GM18498 (cell line): Measurements from ENCODE around the gene GRIN2C.

Experiments
- ATAC-seq: cut with Tn5 transposase; IDR thresholded peaks from one replicate; pipeline ENCODE4 v1.9.1; 2021; ENCODE audit warnings: mild to moderate bottlenecking, moderate library complexity; ENCODE audit not compliant: unreplicated experiment

GRIN2C gene

DNA sequence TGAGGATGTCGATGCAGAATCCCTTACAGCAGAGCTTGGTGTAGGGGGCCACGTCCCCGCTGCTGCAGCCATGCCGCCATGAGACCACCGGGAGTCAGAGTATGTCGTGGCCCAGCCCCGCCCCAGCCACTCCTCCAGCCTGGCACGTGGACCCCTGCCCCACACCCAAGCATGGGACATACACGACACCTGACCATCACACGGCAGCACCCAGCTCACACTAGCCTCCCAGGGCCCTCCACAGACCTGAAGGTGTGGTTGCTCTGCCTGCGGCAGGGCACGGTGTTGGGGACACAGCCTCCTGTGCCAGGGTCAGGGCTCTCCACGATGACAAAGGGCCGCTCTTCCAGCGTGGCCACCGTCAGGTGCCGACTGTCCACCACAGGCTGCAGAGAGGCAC, 9.4 kb downstream of the GRIN2C start:
- ATAC-seq = no peak

DNA sequence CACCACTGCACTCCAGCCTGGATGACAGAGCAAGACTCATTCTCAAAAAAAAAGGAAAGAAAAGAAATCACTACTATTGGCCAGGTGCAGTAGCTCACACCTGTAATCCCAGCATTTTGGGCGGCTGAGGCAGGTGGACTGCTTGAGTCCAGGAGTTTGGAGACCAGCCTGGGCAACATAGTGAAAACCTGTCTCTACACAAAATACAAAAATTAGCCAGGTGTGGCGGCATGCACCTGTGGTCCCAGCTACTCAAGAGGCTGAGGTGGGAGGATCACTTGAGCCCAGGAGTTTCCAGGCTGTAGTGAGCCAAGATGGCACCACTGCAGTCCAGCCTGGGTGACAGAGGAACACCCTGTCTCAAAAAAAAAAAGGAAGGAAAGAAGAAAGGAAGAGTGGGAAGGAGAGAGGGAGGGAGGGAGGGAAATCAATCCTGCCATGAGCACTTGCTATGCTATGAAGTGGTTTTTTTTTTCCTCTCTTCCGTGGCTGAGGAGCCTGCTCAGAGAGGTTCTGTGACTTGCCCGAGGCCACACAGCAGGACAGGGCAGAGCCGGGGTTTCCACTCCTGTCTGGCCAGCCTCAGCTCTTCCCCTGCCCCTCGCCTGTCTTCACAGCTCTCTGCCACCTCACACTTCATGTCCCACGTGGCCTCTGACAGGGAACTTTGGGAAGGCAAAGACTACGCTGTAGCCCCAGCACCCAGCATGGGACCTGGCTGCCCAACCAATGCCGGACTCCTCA, 10.9 kb downstream of the GRIN2C start:
- ATAC-seq = no peak

DNA sequence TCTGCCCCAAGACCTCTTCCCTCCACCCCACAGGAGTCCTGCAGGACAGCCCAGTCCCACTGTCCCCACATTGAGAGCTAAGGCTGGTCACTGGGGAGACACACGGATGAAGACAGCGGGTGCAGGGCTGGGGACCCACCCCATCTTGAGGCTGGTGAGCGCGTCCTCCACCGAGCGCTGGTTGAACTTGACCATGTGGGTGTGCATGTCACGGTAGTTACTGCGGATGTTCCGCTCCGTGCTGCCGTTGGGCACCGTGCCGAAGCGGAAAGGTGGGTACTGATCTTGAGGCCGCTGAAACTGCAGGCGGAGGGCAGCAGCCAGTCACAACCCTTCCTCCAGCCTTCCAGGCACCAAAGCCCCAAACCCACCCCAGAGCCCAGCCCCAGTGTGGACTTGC, 13.1 kb downstream of the GRIN2C start:
- ATAC-seq = no peak

DNA sequence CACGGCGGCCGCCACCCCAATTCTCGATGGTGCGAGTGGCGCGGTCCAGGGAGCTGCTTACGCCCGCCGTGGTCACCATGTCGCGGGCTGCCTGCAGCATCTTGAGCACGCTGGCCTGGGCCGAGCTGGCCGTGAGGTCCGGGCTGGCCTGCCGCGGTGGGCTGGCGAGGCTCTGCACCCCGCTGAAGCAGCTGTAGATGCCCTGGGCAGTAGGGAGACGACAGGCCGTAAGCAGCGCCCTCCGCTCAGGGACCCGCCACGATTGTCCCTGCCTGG, 16.4 kb downstream of the GRIN2C start:
- no peak for ATAC-seq

DNA sequence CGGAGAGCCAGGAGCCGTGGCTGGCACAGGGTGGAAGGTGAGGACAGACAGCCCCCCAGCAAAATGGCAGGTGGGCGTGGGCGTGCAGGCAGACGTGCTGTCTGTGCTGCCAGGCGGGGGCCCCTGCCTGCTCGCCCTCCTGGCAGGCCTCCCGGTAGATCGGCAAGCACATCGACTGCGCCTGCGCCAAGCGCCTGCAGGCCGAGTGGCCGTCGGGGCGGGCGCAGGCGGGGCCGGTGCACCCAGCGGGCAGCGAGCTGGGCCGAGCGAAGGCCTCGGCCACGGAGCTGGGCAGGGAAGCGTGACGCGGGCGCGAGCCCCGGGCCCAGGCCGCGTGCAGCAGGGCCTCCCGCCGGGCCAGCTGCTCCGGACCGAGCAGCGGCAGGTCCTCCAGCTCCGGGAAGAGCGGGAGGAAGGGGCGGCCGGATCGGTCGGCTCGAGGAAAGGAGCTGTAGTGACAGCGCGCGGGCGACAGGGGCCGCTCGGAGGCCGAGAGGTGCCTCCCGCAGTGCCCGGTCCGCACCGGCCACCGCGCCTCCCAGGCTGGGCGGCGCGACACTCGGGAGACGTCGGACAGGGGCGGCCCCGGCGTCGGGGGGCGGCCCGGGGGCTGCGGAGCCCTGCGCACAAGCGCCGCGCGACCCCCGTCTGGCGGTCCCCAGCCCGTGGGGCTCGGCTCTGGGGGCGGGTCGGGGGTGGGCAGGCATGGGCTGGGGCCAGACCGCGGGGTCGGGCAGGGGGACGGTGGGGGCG, 16.9 kb downstream of the GRIN2C start:
- ATAC-seq = no peak

DNA sequence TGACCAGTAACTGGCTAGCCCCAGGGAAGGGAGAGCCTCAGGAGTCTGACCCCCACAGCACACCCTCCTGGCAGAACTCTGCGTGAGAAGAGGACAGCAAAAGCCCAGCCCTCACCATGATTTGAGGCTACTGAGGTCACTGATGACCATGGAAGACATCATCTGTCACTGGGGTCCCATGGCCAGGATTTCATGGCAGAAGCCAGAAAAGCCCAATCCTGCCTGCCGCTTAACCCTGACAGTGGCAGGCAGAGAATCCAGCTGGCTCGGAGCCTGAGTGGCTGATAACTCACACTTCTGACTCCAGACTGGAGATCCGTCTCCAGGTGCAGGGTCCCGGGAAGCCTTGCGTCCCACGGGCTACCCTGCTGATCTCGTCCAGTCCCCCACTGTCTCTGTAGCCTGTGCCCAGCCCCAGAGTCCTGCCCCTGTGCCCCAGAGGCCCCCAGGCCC, 17.5 kb downstream of the GRIN2C start:
- no peak for ATAC-seq

DNA sequence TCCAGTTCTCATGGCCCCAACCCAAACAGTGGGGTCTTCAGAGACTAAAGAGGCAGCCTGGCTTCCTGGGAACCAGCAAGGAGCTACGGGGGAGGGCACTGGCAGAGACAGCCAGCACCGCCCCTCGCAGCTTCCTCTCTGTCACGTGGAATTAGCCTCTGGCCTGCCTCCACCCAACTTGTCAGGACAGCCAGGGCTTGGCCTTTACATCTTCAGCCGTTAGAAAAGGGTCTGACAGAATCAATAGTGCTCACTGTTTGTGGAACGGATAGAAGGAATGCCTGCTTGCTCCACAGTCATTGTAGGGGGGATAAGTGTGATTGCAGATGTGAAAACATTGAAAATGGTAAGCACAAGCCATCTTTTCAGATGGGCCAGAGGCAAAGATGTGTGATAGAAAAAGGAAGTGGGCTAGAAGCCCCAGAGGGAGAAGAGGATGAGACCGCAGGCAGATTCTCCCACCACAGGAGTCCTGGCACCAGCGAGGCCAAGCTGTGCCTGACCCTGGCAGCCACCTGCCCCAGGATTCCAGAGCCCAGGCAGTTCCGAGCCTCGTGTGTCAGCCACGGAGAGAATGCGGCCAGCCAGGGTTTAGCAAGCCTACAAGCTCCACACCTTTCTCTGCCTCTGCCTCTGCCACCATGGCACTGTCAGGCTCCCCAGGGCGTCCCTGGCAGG, 18.6 kb downstream of the GRIN2C start:
- no peak for ATAC-seq

DNA sequence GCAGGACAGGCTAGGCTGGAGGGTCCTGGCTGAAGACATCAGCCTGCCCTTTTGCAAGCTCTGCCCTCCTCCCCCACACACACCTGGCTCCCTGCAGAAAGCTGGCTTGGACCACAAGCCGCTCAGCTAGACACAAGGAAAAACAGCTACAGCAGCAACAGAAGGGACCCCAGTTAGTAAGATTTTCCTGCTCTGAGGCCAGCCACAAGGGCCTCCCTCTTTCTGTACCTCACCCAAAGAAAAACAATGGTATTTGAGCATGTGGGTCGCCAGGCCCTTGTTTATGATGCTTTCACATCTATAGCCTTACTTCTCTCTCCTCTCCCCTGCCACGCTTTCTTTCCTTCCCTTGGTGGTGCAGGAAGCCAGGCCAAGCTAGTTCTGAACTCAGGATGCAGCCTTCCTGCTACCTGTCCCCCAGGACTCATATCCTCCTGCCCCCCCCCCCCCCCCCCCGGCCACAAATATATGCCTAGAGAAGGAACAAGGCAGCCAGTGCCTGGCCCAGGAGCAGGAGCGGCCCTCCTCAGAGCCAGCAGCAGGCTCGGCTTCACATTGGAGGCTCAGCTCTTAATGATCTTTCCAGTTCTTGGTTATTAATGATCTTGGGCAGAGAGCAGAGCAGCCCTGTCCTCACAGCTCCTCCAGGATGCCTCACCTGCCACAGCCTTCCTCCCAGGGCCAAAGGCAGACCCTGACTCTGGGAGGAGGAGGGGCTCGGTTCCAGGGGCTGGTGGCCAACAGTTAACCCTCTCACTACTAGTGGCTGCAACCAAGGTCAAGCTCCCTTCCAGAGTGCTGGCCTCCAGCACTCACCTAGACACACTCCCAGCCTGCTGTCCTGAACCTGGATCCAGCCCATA, 19.5 kb downstream of the GRIN2C start:
- ATAC-seq = no peak

DNA sequence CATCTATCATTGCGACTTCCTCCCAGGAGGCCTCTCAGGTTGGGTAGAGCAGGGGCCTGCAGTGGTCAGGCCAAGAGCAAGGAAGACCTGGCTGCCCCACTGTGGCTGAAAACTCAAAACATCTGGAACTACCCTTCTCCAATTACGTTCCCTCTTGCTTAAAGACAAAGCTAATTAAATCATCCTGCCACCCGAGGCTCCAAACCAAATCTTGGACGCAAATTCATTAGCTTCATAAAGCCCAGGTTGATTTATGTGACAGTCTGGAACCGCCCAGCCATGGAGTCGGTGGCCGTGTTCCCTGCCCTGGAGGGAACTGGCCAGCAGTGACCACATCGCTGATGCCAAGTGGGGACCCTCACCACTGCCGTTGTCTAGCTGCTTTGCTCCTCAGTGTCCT, 21.4 kb downstream of the GRIN2C start:
- ATAC-seq = no peak

DNA sequence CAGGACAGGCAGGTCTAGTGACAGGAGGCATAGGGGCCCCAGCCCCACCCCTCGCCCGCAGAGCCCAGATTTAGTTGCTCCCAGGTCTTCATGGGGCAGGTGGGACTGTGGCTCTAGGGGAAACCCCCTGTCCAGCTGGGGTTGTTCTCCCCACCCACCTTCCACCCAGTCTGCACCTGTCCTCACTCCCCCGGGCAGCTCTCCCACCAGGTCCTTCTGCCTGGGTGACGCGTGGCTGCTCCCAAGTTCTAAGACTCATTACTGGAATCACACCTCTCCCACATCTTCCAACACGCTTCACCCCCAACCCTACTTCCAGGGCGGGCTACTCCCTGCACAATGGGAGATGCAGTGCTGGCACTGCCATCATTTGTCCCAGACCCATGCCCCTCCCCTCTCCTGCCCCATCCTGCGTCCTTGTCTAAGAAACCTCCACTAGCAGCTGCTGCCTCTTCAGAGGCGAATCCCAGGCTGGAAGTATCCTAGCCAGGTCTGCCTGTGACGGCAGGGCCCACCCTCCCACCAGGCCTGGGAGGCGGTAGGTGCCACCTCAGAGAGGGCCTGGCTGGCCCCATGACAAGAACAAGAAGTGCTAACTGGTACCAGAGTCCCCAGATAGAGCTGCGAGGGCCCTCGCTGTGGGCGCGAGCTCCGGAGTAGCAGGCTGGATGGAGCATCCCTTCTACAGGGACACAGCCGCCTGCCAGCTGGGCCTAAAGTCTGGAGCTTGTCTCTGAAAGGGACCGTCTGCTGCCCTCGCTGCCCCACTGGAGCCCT, 22.8 kb downstream of the GRIN2C start:
- ATAC-seq = no peak

DNA sequence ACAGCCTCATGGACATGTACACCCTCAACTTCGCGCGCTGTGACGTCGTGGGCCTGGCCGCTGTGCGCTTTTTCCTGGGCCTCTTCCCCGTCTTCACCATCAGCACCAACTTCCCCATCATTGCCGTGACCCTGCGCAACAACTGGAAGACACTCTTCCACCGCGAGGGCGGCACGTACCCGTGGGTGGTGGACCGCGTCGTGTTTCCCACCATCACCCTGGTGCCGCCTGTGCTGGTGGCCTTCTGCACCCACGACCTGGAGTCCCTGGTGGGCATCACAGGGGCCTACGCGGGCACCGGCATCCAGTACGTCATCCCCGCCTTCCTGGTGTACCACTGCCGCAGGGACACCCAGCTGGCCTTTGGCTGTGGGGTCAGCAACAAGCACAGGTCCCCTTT, 23.5 kb downstream of the GRIN2C start:
- no peak for ATAC-seq

DNA sequence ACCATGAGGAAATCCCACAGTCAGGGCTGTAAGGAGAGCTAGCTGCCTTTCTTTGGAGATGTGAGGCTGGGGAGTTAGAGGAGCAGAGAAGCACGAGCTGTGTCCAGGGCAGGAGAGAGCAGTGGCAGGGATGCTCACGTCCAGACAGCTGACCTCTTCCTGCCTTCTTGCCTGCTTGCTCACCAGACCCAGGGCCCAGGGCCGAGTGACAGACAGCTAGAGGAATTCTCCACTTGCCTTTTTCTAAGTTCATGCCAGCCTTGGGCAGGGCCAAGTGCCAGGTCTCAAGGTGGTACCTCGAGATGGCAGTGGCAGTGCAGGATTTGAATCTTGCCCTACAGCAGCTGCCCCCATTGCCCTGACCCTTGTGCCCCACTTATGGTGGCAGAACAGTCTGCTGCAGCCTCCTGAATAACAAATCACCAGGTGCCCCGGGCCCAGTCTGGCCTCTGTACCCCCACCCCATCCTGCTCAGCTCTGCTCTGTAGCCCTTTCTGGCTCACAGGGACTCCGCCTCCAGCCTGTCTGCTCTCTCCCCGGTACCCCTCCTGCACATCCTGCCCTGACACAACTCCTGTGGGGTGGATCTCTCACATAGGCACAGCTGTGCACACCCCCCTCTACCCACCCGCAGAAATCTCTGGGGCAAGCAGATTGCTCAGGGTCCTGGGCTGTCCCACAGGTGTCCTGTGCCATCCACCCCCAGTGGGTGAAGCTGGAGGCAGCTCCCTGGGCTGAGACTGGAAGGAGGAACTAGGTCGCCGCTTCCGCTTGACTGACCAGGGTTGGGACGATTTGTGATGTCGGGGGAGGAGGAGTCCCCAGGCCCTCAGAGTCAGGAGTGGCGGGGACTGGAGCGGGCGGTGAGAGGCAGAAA, 25.9 kb downstream of the GRIN2C start:
- no peak for ATAC-seq

DNA sequence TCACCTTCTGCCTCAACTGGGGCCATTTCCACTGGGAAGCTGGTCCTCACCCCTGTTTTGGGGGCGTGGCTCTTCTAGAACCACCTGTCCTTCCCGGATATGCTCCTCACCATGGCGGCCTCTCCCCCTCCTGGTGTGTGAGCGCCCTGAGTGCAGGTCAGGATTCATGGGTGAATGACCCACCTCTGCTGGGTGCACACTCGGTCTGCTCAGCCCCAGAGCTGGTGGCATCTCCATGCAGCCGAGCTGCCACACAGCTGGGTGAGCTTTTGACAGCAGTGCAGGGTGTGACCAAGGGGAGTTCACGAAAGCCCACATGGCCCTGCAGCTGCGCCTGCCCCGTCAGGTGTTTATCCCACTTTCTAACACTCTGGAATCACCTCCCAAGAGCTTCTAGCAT, 27.3 kb downstream of the GRIN2C start:
- no peak for ATAC-seq

DNA sequence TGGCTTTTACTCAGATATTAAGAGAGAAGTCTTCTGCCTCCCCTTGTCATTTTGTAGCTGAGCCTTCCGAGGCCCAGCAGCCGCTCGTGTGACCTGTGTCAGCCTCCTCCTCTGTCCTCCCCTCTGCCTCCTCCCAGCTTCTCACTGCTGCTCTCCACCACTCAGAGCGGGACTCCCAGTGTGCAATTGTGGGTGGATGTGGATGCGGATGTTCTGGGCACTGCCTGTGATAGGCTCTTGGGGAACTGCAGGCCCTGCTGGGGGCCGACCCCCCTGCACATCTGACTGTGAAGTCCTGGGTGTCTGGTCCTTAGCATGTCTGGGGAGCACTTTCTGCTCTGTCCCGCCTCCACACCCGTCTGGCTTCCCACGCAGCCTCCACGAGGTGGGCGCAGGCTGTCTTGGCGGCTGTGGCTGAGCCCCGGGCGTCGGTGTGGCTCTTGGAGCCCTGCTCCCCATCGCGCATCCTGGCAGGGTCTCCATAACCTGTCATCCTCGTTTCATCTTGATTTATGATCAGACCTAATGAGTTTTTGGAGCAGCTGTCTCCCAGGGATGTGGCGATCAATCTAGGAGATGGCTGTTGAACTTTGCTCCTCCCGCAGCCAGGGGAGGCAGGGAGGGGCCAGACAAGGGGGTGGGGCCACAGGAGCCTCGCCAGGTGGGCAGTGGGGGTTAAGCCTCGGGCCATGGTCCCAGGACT, 28.1 kb downstream of the GRIN2C start:
- ATAC-seq = no peak

DNA sequence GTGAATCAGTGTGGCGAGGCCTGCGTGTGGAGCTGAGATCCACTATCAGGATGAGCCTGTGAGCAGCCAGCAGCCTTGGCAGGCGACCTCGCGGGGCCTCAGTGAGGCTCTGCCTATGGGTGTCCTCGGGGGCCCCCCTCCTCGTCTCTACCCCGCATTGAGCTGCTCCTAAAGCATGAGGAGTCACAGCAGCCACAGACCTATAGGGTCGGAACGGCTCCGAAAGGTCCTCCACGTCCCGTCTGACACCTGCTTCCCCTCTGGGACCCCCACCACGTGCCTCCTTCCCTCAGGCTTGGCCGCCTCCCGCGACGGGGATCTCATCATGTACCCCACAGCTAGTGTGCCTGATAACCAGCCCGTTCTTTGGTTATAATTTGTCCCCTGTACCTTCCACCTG, 28.8 kb downstream of the GRIN2C start:
- no peak for ATAC-seq

DNA sequence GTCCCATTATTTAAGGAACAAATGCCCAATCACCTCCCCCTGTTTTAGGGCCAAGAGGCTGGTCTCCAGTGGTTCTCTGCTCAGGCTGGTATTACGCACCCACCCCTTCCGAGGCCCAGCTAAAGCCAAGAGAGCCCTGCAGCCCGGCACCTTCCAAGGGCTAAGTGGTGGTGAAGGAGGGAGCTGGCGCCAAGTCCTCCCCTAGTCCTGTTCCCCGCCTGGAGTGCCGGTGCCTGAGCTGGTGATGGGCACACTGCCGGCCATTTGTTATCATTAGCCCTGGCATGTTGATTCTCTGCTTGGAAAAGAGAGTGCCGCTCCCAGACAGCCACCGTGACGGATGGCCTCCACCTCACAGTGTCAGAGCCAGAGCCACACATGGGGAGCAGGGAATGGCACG, 31.9 kb downstream of the GRIN2C start:
- ATAC-seq = no peak

DNA sequence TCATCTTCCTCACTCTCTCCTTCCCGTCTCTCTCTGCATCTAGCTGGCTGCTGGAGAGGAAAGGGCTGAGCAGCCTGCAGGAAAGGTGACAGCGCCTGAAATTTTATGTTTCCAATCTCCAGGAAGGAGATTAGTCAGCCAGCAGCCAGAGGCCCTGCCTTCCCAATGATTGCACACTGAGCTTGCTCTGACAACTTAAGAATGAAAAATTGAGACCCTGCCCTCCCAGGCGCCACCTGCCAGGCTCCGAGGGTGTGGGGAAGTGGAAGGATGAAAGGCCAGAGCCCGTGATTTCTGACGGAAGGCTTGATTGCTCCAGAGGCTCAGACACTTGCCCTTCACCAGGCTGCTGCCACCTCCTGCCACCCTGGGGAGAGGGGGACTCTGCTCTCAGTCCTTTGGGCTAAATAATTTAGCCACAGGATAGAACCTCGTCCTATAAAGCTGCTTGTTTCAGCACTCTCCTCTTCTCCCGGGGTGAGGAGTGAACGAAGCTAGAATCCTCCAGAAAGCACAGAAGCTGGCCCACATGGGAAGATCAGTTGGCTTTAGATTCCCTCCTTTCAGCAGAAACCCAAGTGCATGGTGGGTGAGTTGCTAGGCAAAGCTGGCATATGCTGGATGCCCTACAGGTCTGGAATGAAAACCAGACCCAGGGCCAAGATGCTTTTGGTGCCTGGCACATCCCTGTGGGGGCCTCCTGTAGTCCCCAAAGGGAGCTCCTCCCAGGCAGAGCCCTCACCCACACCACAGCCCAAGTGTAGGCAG, 33.5 kb downstream of the GRIN2C start:
- ATAC-seq = no peak

DNA sequence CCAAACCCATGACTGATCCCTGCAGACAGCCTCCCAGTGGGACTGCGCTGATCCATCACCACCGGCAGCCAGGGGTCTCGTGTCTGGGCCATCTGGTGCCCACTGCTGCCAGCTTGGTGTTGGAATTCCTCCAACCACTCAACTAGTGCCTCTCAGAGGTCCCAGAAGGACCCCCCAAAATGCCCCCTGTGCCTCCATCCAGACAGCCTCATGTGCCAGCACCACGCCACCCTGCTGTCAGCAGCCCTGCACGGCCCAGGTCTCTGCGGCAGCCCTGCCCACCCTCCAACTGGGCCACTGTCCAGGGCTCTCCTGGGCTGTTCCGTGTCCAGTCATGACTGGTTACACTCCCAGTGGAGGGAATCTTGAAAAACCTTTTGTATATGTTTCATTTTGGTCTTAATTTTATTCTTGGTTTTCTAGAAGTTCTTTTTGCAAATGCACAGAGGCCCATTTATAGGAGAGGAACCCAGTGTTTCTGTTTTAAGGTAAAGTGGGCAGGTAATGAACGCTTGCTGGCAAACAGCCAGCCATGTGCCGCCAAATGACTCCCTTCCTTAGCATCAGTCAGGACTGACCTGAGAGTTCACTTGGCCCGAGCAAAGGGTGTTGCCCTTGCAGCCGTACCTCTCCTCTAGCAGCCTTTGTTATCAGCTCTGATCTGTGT, 34.6 kb downstream of the GRIN2C start:
- no peak for ATAC-seq
